ENCODE measurements around the gene IQCK.

The IQCK gene

GRCh38 chr16:19718624-19718965, 524 bp downstream of the IQCK start:
- Histone ChIP-seq H3K27ac (ENCODE audit: low read length) (peak overlapping the region; percentile 70), H3K4me3 (ENCODE audit: low read length) (peak overlapping the region; percentile 89), H3K9ac (ENCODE audit: low read length) (peak overlapping the region; percentile 92), H3K36me3 (replicated peaks; ENCODE audit: low read depth, low read length) (peaks cover 12% of the 10 kb centered on the region), H3K9me3 (ENCODE audit: insufficient read depth, low read length) (no peaks in the 10 kb centered on the region), H3K4me2 (ENCODE audit: low read length) (peak overlapping the region; percentile 76), H2AFZ (ENCODE audit: low read depth, low read length) (0 out of 2 replicates have a peak overlapping the region, but pooled peaks have one; percentile 48), H4K20me1 (ENCODE audit: insufficient read depth, low read length) (no peaks in the 10 kb centered on the region), H3K27me3 (ENCODE audit: low read depth, low read length) (no peaks in the 10 kb centered on the region), H3K4me1 (ENCODE audit: low read length) (peaks cover 24% of the 10 kb centered on the region), H3K79me2 (ENCODE audit: low read length) (peaks cover 65% of the 10 kb centered on the region)
- TF ChIP-seq CTCF (IDR thresholded peaks at IDR 0.05; ENCODE audit: low read depth, low read length) (no peak), EZH2phosphoT487 (IDR thresholded peaks at IDR 0.05; ENCODE audit: low read depth) (no peak)

GRCh38 chr16:19722269-19722952, 4.3 kb downstream of the IQCK start:
- H3K36me3 ChIP-seq (replicated peaks; ENCODE audit: low read depth, low read length) = peaks cover 4% of the 10 kb centered on the region
- H3K4me2 ChIP-seq (ENCODE audit: low read length) = no peak overlapping the region
- no peak overlapping the region for H3K4me3 ChIP-seq (ENCODE audit: low read length)
- no peaks in the 10 kb centered on the region for H4K20me1 ChIP-seq (ENCODE audit: insufficient read depth, low read length)
- no peak overlapping the region for H2AFZ ChIP-seq (ENCODE audit: low read depth, low read length)
- no peak overlapping the region for H3K9ac ChIP-seq (ENCODE audit: low read length)
- no peaks in the 10 kb centered on the region for H3K9me3 ChIP-seq (ENCODE audit: insufficient read depth, low read length)
- TF ChIP-seq EZH2phosphoT487 (IDR thresholded peaks at IDR 0.05; ENCODE audit: low read depth) (no peak), CTCF (IDR thresholded peaks at IDR 0.05; ENCODE audit: low read depth, low read length) (no peak)
- peaks cover 16% of the 10 kb centered on the region for H3K4me1 ChIP-seq (ENCODE audit: low read length)
- no peaks in the 10 kb centered on the region for H3K27me3 ChIP-seq (ENCODE audit: low read depth, low read length)
- H3K27ac ChIP-seq (ENCODE audit: low read length) = no peak overlapping the region
- H3K79me2 ChIP-seq (ENCODE audit: low read length) = peaks cover 27% of the 10 kb centered on the region

GRCh38 chr16:19722981-19723380, 4.9 kb downstream of the IQCK start:
- H3K27ac ChIP-seq (ENCODE audit: low read length) = no peak overlapping the region
- H3K36me3 ChIP-seq (replicated peaks; ENCODE audit: low read depth, low read length) = peaks cover 4% of the 10 kb centered on the region
- H3K4me2 ChIP-seq (ENCODE audit: low read length) = no peak overlapping the region
- no peak overlapping the region for H2AFZ ChIP-seq (ENCODE audit: low read depth, low read length)
- H3K27me3 ChIP-seq (ENCODE audit: low read depth, low read length) = no peaks in the 10 kb centered on the region
- peaks cover 16% of the 10 kb centered on the region for H3K4me1 ChIP-seq (ENCODE audit: low read length)
- no peak overlapping the region for H3K9ac ChIP-seq (ENCODE audit: low read length)
- H3K79me2 ChIP-seq (ENCODE audit: low read length) = peaks cover 21% of the 10 kb centered on the region
- no peak for TF ChIP-seq EZH2phosphoT487 (IDR thresholded peaks at IDR 0.05; ENCODE audit: low read depth)
- no peak for TF ChIP-seq CTCF (IDR thresholded peaks at IDR 0.05; ENCODE audit: low read depth, low read length)
- H3K4me3 ChIP-seq (ENCODE audit: low read length) = no peak overlapping the region
- no peaks in the 10 kb centered on the region for H3K9me3 ChIP-seq (ENCODE audit: insufficient read depth, low read length)
- H4K20me1 ChIP-seq (ENCODE audit: insufficient read depth, low read length) = no peaks in the 10 kb centered on the region

GRCh38 chr16:19728636-19728965, 10.5 kb downstream of the IQCK start:
- Histone ChIP-seq H3K36me3 (replicated peaks; ENCODE audit: low read depth, low read length) (peaks cover 6% of the 10 kb centered on the region), H3K4me3 (ENCODE audit: low read length) (no peak overlapping the region), H3K27me3 (ENCODE audit: low read depth, low read length) (no peaks in the 10 kb centered on the region), H4K20me1 (ENCODE audit: insufficient read depth, low read length) (no peaks in the 10 kb centered on the region), H3K4me1 (ENCODE audit: low read length) (no peaks in the 10 kb centered on the region; the same call in 1 of the 2 replicates), H3K4me2 (ENCODE audit: low read length) (no peak overlapping the region), H3K27ac (ENCODE audit: low read length) (no peak overlapping the region), H3K9me3 (ENCODE audit: insufficient read depth, low read length) (no peaks in the 10 kb centered on the region), H3K9ac (ENCODE audit: low read length) (no peak overlapping the region), H2AFZ (ENCODE audit: low read depth, low read length) (no peak overlapping the region), H3K79me2 (ENCODE audit: low read length) (no peaks in the 10 kb centered on the region)
- TF ChIP-seq CTCF (IDR thresholded peaks at IDR 0.05; ENCODE audit: low read depth, low read length) (no peak), EZH2phosphoT487 (IDR thresholded peaks at IDR 0.05; ENCODE audit: low read depth) (no peak)
